Neural progenitor cell (in vitro differentiated cells): Measurements from ENCODE around the gene PLA2G15.

Source experiments
- EZH2 ChIP-seq: fragments of 200-600 bp; sonication (generic); IDR thresholded peaks from 2 replicates; pipeline ENCODE4 v1.6.1; 2017; ENCODE audit warnings: antibody characterized with exemption, mild to moderate bottlenecking, moderate library complexity
- EZH2phosphoT487 ChIP-seq: fragments of 200-600 bp; sonication (generic); IDR thresholded peaks from 2 replicates; pipeline ENCODE4 v1.6.1; 2017; ENCODE audit warnings: antibody characterized with exemption

DNA sequence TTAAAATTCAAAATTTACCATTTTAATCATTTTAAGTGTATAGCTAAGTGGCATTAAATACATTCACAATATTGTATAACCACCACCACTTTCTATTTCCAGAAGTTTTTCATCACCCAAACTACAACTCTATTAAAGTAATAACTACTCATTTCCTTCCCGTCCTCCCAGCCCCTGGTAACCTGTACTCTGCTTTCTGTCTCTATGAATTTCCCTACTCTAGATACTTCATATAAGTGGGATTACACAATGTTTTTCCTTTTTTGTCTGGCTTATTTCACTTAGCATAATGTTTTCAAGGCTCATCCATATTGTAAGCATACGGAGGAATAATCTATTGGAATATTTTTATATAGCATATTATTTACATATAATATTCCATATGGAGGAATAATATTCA is 38.9 kb upstream of the PLA2G15 start:
- TF ChIP-seq EZH2 = no peak
- no peak for TF ChIP-seq EZH2phosphoT487
